ELR (cell line): ENCODE data around the gene RNU5B-1.
A peak's percentile ranks its signal among the peaks of the same experiment; 100 is the strongest.

Experiments
- DNase-seq: peaks from one replicate; pipeline ENCODE4 v3.0.0-alpha.2; 2015; ENCODE audit warnings: low read depth

The RNU5B-1 gene

DNA sequence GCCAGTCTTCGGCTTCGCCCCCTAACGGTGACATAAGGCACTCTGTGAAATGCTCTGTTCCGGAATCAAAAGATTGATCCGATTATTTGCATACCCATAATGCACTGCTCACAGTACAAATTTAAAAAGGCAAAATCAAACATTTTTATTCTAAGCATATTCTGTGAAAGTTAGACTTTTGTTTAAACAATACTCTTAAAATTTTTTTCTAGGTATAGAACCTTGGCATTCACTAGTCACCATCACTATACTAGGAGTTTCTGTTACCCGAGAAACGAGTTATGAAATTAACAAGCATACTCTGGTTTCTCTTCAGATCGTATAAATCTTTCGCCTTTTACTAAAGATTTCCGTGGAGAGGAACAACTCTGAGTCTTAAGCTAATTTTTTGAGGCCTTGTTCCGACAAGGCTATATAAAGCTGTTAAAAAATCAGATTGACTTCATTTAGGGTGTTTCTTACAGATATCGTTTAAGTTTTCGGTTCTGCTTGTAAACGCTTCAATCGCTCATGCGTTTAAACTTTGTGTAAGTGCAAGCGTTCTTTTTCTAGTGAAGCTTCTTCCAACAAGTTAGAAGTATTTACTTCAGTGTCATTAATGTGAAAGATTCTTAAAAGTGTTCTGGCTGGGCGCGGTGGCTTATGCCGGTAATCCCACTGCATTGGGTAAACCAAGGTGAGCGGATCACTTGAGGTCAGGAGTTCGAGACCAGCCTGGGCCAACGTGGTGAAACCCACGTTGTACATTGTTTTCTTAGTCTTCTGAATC is at the start of gene RNU5B-1:
TSS of gene RNU5B-1 (plus strand) at position 297 of the 769 bp plus-strand sequence.
- peak; percentile 99 for DNase-seq

DNA sequence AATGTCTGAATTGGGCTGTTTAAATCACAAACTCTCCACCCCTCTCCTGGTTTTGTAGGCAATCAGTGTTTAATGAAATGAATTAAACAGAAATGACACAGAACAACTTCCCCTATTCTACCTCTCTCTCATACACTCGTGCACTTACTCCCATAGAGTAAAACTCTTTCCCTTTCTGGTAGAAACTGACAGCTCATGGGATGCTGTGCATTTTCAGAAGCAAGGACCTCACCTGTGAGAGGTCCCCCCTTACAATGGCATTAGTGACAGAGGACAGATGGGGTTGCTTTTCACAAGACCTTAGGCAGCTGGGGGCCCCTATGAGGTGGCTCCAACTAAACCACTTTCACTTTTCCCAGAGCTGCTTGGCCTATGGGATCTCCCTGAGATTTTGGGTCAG is 49.7 kb upstream of the RNU5B-1 start:
- no peak for DNase-seq

DNA sequence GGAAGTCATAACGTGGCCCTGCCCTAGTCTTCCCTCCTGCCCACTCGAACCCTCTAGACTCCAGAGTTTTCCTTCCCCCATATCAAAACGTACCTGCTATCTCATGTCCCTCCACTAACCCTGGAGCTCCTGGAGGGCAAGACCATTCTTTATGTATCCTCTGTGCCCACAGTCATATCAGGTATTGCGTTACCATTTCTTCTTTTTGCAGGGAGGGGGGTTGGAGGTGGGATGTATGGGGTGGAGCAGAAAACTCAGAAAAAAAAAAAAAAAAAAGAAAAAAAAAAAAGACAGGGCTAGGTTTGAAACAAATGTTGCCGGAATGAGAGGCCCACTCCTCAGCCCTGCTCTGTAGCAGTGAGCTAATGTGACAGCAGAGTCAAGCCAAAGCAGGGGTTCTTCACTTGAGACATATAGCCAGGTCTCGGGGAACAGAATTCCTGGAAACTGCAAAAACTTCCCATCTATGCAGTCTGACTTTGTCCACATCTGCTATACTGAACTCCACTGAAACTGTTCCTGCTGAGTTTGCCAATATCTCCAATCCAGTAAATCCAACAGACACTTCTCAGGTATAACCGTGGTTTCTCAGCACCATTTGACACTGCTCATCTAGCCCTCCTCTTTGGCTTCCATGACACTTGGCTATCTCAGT is 48.9 kb upstream of the RNU5B-1 start:
- DNase-seq, result no peak

DNA sequence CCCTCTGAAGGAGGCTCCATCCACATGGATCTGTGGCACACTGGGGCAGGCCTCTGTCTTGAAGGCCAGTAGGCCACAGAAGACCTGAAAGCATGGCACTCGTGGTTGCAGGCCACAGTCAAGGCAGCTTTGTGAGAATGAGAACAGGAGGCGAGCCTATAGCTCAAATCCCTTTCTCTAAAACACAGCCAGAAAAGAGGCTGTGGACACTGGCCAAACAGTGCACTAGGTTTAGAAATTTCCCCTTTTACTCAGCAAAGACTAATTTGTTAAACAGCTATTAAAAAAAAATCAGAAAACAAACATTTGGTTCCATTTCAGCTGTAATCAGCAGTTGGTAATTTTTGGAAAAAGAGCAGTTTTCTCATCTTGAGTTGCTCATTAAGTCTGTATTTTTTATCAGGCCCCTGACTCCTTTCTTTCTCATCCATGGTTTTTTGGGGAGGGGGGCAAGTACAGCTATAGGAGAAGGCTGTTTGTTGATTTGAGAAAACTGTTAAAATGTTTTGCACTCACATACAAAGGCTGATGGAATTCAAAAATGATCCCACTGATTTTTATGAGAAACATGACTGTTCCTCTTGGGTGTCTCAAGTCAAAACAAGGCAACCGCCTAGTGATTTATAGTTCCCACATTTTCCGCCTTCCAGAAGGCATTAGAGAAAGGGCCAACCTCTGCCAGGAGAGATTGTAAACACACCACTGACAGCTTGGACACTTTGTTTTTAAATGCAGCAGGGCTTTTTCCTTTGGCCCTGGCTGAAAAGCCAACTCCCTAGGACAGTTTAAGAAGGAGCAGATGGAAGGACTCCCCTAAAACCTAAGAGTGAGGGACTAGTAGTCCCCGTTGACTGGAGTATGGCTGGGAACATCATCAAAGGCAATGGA is 45.9 kb upstream of the RNU5B-1 start:
- no peak for DNase-seq

DNA sequence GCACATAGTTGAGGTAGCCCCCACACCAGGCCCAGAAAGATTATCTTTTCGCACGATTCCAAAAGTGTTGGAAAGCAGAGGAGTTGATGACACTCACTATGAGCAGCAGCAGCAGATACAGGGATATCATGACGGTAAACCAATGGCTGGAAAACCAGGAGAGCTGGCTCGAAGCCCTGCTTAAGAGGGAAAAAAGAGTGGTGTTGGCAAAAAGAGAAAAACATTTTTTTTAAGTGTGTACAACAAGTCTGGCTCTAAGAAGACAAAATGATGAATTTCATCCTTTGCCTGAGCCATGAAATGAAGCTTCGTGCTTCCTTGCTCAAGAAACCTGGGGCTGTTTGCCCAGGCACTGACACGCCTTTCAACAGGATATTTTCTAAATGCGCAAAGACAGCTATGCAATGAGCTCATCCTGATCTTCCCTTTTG is 45.1 kb upstream of the RNU5B-1 start:
- no peak for DNase-seq

DNA sequence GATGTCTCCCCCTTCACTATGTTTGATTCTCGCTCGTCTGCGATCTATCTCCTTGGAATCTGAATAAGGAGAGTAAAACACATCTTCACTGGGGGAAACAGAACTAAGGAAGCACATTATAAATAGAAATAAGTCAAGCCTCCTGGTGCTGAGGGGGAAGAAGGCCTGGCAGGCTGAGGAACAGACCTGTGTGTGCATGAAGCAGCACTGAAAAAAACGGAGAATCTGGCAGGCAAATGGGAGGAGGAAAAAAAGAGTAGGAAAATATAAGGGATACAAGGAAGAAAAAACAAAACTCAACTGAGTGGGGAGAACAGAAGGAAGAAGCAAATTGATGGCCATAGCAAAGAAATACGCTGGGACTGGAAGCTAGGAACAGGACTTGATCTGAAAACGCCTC is 43.5 kb upstream of the RNU5B-1 start:
- DNase-seq, result no peak

DNA sequence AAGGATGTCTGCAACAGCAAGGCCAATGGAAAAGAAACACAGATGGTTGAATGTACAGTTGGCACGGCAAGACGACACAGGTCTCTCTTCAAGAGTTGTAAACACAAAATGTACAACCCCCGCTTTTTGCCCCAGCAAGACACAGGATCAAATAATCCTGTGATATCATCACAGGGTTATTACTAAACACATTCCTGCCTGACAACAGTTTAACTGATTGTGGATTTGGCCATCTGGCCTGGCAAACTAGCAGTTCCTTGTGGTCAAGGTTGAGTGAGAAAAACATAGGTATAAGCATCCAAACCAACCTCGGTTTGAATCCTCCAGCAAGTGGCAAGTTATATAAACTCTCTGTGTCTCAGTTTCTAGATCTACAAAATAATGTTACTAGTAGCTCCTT is 41.2 kb upstream of the RNU5B-1 start:
- no peak for DNase-seq

DNA sequence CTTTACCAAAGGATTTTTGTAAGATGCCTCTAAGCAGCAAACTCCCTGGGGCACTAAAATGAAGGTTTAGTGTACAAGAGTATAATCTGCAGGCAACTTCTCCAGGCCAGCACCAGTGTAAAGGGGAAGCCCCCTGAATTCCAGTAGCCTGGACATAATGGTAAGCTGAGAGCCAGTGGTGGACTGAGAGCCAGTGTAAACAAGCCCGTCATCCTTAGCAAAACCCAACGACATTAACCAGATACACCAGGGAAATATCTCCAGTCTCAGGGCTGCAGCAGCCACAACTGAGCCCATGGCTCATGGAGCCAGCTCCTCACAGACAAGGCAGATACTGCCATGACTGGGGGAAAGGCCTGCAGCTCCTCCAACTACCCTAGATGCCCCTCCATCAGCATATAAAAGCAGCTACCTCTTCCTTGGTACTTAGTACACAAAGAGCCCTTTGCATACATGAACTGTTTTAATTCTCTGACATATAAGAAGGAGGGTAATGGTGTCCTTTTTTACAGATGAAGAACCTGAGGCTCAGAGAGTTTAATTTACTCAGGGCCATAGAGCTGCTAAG is 39.5 kb upstream of the RNU5B-1 start:
- DNase-seq, result no peak

DNA sequence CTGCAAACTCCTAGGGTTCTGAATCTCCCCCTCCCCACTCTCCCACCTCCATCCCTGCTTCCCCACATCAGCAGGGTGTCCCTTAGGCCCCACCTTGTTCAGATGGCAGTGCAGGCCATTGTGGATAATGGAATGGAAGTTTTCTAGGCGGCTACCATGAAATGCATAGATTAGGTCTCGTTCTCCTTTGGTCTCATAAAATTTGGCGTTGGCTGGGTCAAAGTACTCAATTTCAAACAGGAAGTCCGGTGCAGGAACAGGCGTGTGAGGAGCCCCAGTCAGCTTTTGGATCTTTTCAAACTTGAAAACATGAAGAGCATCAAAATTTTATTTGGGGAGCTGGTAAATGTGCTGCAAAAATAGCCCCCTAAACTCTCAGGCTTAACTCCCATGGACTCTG is 38.0 kb upstream of the RNU5B-1 start:
- DNase-seq, result no peak

DNA sequence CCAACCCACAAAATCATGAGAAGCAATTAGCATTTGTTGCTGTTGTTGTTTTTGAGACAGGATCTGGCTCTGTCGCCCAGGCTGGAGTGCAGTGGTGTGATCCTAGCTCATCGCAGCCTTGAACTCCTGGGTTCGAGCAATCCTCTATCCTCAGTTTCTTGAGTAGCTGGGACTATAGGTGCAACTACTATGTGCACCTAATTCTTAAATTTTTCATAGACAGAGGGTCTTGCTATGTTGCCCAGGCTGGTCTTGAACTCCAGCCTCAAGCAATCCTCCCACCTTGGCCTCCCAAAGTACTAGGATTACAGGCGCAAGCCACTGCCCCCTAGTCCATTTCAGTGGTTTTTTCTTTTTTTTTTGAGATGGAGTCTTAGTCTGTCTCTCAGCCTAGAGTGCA is 36.1 kb upstream of the RNU5B-1 start:
- no peak for DNase-seq

DNA sequence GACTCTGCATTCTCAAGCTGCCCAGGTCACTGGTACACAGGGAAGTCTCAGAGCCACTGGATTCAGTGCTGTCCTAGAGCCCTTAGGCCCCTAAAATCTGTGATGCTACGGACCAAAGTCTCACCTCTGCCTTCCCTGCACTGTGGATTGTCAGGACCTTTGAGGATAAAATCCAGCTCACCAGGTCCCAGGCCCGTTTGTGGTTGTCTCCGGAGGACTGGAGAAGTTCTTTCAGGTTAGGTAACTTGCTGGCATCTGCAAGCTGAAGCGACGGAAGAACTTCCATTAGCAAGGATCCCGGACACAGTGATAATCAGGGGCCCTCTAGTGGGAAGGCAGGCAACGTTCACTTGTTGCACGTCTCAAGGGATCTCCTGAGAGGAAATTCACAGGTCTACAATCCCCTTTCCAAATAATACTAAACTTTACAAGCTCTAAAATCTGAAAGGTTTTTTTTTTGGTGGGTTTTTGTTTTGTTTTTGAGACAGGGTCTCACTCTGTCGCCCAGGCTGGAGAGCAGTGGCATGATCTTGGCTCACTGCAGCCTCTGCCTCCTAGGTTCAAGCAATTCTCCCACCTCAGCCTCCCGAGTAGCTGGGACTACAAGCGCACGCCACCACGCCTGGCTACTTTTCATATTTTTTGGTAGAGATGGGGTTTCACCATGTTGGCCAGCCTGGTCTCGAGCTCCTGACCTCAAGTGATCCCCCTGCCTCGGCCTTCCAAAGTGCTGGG is 33.5 kb upstream of the RNU5B-1 start:
- DNase-seq, result peak; percentile 69

DNA sequence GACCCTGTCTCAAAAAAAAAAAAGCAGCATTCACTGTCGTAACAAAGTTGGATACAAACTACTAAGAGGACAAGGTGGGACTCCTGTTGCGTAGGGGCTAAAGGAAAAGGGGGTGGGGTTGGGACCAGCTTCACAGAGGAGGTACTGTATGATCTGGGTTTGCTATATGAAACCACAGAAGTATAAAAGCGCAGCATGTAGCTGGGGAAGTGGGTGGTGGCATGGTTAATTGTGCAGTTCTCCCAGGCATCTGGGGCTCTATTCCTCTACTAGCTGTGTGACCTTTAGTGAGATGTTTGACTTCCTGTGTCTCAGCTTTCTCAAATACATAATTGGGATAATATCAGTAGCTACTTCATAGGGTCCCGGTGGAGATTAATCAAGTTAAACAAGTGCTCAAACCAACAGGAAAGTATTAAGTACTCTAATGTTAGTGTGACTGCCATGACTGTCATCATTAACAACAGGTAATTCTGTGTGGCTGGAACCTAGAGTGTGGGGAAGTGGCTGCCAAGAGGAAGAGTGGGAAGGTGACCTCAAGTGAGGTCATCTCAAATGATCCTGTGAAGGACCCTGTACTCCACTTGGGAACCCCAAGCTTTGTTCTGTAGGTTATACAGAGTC is 29.3 kb upstream of the RNU5B-1 start:
- DNase-seq, result no peak

DNA sequence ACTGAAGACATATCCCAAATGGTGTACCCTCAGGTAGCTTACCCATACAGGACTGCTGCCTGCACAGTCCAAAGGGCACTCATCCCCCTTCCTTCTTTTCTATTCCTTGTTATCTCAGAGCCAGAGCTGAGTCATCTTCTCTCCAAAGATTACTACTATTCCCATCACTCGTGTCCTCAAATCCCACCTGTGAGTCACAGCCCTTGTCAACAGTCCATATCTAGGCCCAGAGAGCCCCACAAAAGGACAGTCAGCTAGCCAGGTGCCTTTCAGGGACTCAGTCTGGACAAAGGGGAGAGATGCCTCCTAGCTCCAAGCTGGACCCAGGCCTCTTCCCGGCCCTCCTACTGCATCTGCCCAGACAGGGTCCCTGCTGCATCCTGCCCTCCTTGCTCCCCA is 28.8 kb upstream of the RNU5B-1 start:
- peak; percentile 45 for DNase-seq

DNA sequence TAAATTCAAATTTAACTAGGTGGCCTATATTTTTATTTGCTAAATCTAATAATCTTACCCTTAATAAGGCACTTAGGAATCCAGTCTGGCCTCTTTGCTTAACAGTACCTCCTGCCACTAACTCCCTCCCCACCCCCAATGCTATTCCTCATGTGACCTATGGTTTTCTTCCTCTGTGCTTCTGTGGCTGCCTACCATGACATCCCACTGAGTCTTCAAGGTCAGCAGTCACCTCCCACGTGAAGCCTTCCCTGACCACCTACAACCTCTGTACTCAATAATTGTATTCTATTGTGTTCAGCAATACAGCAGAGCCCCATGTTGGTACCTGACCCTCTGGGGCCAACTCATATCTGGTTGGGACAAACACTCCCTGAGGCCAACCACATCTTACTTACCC is 27.5 kb upstream of the RNU5B-1 start:
- DNase-seq, result no peak

DNA sequence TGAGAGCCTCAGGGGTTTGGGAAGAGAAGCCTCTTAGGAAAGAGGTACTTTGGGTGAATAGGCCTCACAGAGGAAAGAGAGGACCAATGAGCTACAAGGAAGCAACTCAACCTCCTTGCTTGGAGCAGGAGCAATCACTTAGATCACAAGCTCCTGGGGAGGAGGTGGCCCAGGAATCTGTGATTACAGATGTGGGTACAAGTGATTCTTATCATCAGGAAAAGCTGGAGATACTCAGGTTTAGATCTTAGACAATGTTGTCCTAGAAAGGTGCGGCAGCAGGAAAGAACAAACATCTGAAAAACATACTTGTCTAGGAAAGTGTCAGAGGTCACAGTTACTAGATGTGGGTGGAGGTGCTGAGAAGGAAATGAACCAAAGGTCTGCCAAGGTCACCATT is 26.0 kb upstream of the RNU5B-1 start:
- DNase-seq, result no peak

DNA sequence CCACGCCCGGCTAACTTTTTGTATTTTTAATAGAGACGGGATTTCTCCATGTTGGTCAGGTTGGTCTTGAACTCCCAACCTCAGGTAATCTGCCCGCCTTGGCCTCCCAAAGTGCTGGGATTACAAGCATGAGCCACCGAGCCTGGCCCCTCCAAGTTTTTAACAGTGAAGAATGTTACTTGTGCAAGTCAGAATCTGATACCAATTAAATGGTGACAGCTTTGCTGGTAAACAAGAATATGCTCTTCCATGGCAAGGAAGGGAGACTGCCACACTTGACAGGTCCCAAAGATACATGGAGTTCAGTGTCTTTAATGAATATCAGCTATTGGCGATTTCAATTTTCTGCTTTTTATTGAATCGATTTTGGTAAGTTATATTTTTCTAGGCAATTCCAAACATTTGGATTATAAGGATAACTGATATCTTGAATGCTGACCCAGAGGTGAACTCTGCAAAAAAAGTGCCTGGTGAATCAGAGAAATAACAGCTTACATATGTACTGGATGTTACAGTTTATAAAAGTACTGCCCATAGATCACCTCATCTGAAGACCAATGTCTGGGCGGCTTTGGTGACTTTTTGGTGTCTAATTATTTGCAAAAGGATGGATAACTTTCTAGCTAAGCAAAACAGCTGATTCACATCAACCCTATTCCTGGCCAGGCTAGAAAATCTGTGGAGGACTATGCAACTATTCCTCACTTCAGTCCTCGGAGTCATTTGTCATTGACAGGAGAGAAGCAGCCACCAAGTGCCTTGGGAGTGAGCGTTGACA is 19.0 kb upstream of the RNU5B-1 start:
- DNase-seq, result peak; percentile 16

DNA sequence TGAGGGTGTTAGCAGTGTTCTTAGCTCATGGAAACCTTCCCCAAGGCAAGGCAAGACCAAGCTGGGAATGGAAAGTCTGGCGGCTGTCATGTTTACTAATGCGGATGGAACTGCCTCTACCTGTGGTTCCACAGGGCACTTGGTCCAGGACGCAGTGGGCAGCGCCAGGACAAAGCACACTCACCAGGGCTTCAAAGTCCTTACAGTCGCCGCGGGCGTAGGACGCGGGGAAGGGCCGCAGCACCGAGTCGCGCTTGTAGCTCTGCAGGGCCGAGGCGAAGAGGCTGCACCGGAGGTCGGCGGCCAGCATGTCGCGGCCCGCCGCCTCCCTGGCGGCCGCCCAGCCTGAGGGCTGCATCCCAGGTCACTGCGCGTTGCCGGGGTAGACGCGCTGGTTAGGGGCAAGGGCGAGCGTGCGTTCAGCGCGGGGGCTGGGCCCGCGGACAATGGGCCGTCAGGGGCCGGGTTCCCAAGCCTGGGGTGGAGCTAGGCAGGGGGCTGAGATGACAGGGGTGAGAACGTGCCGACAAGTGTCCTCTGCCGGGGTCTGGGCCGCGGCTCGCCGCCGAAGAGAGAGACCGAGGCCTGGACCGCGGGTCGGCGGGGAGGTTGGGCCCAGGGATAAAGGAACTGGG is 18.3 kb upstream of the RNU5B-1 start:
- peak; percentile 44 for DNase-seq

DNA sequence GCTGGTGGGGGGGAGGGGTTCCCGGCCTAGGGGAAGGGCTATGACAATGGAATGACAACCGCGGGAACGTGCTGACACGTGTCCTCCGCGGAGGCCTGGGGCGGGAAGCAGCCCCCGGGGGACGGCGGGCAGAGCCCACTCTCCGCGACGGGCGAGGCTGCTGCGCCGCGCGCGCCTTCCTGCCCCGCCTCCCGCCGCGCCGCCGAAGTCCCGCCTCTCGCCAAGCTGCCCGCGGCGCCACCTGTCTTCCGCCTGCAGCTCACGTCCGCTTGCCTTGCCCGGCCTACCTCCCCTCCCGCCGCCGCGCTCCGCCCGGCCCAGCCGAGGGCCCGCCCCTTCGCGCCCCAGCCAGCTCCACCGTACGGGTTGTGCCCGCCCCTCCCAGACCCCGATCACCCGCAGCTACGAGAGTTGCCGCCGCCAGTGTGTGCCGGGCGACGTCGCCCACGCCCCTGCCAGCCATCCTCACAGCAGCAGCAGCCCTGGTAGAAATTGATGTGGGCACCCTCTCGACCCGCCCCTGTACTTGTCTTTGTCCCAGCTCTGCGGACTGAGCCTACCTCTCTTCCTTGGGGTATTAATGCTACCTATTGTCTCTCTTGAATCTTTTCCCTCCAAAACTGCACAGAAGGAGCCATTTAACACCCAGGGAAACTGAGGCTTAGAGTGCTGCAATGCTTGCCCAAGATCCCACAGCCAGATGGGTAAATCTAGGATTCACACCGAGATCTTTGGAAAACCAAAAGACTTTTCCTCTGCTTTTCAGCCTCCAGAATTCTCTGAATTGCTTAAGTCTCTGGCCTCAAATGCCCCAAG is 17.6 kb upstream of the RNU5B-1 start, which contains the start of gene PARP16:
TSS of gene PARP16 (minus strand) at position 180 of the 816 bp plus-strand sequence. CDS start 457 bp downstream, outside the sequence.
- peak; percentile 88 for DNase-seq

DNA sequence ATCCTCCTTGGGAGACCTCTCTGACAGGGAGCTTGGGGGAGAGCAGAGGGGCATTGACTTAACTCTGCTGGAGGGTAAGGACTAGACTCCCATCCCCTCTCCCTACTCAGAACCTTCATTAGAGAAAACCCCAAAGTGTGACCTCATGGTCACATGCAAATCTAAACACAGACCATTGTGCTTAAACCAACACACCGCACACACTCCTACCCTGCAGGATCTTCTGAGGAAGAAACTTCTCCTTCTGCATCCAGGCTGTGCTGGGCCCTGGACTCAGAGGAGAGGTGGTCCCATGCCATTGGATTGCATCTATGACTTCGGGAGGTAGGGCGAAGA is 17.0 kb upstream of the RNU5B-1 start:
- no peak for DNase-seq
